ENCODE measurements around the gene TNFRSF6B. TPM values are rescaled to one million over a fixed set of nuclear protein-coding genes. Genes with fewer than 3 reads are reported as not detected.
A peak's percentile ranks its signal among the peaks of the same experiment; 100 is the strongest.
"Not testable (repeated sequence)": the region's sequence is repeated elsewhere in the genome, so short reads cannot be mapped to it uniquely, and the experiment has no call there.

TNFRSF6B gene
- total RNA-seq, 2 experiments from 2014 or later = 1.0 TPM; not detected in 1

- DNase-seq, H3K4me3 Mint-ChIP-seq, H3K27me3 Mint-ChIP-seq: not testable (repeated sequence)
- Mint-ChIP-seq H3K36me3 (ENCODE audit: low read depth) (peaks cover 76% of the 10 kb centered on the region), H3K4me1 (peaks cover 40% of the 10 kb centered on the region), H3K27ac (peak overlapping the region; percentile 9), H3K9me3 (peaks cover 16% of the 10 kb centered on the region)
- POLR2A ChIA-PET = interaction anchor here (0.6 kb wide), 1 partner anchor 15 kb away, joined by 3 read pairs; the partner anchor contains the start of genes ARFRP1 and ZGPAT
- CTCF ChIA-PET = interaction anchor here (0.8 to 1.2 kb wide), 6 partner anchors 11 to 186 kb away, joined by 3 to 6 read pairs (median 4); partner anchors contain the start of genes LIME1 and PTK6
Measured at GRCh38 chr20:63722967-63723622, 26.6 kb downstream of the TNFRSF6B start.

- CTCF ChIA-PET = interaction anchor here (1.0 kb wide), 1 partner anchor 22 kb away, joined by 4 read pairs; the partner anchor contains the start of genes ARFRP1 and ZGPAT
- H3K27ac Mint-ChIP-seq, DNase-seq, H3K9me3 Mint-ChIP-seq, POLR2A ChIA-PET, H3K4me3 Mint-ChIP-seq, H3K27me3 Mint-ChIP-seq: not testable (repeated sequence)
- Mint-ChIP-seq H3K4me1 (peaks cover 40% of the 10 kb centered on the region), H3K36me3 (ENCODE audit: low read depth) (peaks cover 45% of the 10 kb centered on the region)
Measured at GRCh38 chr20:63730189-63730733, 33.8 kb downstream of the TNFRSF6B start.

DNA sequence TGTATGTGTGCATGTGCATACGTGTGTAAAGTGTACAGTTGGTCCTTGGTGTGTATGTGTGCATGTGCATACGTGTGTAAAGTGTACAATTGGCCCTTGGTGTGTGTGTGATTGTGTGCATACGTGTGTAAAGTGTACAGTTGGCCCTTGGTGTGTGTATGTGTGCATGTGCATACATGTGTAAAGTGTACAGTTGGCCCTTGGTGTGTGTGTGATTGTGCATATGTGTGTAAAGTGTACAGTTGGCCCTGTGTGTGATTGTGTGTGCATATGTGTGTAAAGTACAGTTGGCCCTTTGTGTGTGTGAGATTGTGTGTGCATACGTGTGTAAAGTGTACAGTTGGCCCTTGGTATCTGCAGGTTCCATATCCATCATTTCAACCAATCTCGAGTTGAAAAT, 35.0 kb downstream of the TNFRSF6B start:
- ChIA-PET POLR2A (no interaction called here), CTCF (interaction anchor here (1.0 kb wide), 1 partner anchor 24 kb away, joined by 4 read pairs; the partner anchor contains the start of genes ARFRP1 and ZGPAT)
- Mint-ChIP-seq H3K4me1 (peaks cover 49% of the 10 kb centered on the region), H3K9me3 (peaks cover 3% of the 10 kb centered on the region), H3K4me3 (no peak overlapping the region), H3K36me3 (ENCODE audit: low read depth) (peaks cover 47% of the 10 kb centered on the region), H3K27ac (no peak overlapping the region), H3K27me3 (no peaks in the 10 kb centered on the region)
- DNase-seq = no peak

DNA sequence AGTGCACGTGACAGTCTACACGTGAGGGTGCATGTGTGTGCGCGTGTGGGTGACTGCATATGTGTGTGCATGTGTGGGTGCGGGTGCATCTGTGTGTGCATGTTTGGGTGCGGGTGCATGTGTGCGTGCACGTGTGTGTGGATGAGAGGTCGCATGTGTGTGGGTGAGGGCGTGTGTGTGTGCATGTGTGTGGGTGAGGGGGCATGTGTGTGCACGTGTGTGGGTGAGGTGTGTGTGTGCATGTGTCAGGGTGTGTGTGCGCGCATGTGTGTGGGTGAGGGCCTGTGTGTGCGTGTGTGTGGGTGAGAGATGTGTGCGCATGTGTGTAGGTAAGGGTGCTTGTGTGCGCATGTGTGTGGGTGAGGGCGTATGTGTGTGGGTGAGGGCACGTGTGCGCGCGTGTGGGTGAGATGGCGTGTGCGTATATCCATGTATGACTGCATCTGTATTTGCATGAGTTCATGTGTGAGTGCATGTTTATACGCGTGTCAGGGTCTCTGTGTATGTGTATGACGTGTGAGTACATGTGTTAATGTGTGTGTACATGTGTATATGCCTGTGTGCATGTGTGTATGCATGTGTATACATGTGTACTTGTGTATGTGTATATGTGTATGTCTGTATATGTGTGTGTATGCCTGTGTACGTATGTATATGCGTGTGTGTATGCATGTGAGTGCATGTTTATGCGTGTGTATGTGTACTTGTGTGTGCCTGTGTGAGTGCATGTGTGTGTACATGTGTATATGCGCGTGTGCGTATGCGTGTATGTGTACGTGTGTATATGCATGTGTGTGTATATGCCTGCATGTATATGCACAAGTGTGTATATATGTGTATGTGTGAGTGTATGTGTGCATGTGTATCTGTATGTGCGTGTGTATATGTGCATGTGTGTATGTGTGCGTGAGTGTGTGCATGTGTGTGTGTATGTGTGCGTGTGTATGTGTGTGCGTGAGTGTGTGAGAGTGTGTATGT, 36.0 kb downstream of the TNFRSF6B start:
- Mint-ChIP-seq H3K36me3 (ENCODE audit: low read depth) (peaks cover 47% of the 10 kb centered on the region), H3K27ac (no peak overlapping the region), H3K27me3 (no peaks in the 10 kb centered on the region), H3K4me1 (peaks cover 41% of the 10 kb centered on the region), H3K9me3 (no peaks in the 10 kb centered on the region), H3K4me3 (no peak overlapping the region)
- ChIA-PET CTCF (no interaction called here), POLR2A (no interaction called here)
- DNase-seq = no peak

- ChIA-PET POLR2A (no interaction called here), CTCF (interaction anchor here (1.5 kb wide), 1 partner anchor 14 kb away, joined by 3 read pairs; no protein-coding TSS in a partner anchor)
- Mint-ChIP-seq H3K27me3 (no peaks in the 10 kb centered on the region), H3K4me1 (peaks cover 35% of the 10 kb centered on the region), H3K27ac (peak overlapping the region; percentile 76), H3K9me3 (no peaks in the 10 kb centered on the region), H3K4me3 (no peak overlapping the region), H3K36me3 (ENCODE audit: low read depth) (peaks cover 43% of the 10 kb centered on the region)
- DNase-seq = no peak
Measured at GRCh38 chr20:63733117-63733516, 36.7 kb downstream of the TNFRSF6B start.

DNA sequence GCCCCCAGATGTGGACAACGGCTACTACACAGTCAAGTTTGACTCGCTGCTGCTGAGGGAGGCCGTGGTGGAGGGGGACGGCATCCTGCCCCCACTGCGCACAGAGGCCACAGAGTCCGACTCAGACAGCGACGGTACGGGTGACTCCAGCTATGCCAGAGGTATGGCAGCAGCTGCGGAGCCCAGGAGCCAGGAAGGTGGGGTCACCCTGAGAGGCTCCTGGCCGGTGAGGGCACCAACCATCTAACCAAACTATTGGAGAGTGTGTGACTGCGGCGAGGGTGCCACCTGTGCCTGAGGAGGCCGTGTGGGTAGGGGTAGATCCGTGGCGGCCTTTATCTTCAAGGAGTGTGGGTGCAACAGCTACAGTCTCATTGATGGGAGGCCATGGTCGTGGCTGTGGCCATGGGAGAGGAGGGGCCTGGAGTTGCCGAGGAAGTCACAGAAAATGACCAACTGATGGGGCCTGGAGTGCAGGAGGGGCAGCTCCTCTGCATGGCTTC, 37.2 kb downstream of the TNFRSF6B start:
- ChIA-PET CTCF (interaction anchor here (1.1 to 1.5 kb wide), 3 partner anchors 10 to 14 kb away, joined by 3 to 5 read pairs (median 4); no protein-coding TSS in a partner anchor), POLR2A (interaction anchor here (0.6 kb wide), 1 partner anchor 1563 kb away, joined by 3 read pairs; no protein-coding TSS in a partner anchor)
- DNase-seq = no peak
- Mint-ChIP-seq H3K36me3 (ENCODE audit: low read depth) (peaks cover 38% of the 10 kb centered on the region), H3K4me1 (peaks cover 29% of the 10 kb centered on the region), H3K27ac (peak overlapping the region; percentile 76), H3K9me3 (no peaks in the 10 kb centered on the region), H3K27me3 (no peaks in the 10 kb centered on the region), H3K4me3 (no peak overlapping the region)

- Mint-ChIP-seq H3K4me1 (peaks cover 28% of the 10 kb centered on the region), H3K9me3 (no peaks in the 10 kb centered on the region), H3K27me3 (no peaks in the 10 kb centered on the region), H3K27ac (peak overlapping the region; percentile 76), H3K4me3 (no peak overlapping the region), H3K36me3 (ENCODE audit: low read depth) (peaks cover 35% of the 10 kb centered on the region)
- POLR2A ChIA-PET = interaction anchor here (0.6 kb wide), 1 partner anchor 1564 kb away, joined by 3 read pairs; no protein-coding TSS in a partner anchor
- CTCF ChIA-PET = interaction anchor here (1.1 to 2.7 kb wide), 4 partner anchors 9 to 197 kb away, joined by 3 to 12 read pairs (median 4); partner anchors contain the start of gene PTK6
- DNase-seq = no peak
Measured at GRCh38 chr20:63734111-63734945, 37.9 kb downstream of the TNFRSF6B start.

DNA sequence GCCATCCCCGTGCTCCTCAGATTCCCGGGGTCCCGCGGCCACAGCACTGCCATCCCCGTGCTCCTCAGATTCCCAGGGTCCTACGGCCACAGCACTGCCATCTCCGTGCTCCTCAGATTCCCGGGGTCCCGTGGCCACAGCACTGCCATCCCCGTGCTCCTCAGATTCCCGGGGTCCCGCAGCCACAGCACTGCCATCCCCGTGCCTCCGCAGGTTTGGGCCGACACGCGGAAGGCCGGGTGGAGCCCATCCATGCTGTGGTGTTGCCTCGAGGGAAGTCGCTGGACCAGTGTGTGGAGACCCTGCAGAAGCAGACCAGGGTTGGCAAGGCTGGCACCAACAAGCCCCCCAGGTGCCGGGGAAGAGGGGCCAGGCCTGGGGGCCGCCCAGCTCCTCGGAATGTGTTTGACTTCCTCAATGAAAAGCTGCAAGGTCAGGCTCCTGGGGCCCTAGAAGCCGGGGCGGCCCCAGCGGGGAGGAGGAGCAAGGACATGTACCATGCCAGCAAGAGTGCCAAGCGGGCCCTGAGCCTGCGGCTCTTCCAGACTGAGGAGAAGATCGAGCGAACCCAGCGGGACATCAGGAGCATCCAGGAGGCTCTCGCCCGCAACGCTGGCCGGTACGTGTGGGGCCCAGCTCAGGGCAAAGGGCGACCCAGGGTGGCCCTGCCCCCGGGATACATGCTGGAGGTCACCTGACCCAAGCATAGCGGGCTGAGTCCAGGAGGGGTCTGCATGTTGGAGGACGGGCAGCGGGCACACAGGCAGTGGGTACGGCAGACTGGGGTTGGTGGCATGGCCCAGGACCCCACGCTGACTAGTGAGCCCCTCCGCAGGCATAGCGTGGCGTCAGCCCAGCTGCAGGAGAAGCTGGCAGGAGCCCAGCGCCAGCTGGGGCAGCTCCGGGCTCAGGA, 38.8 kb downstream of the TNFRSF6B start:
- POLR2A ChIA-PET = no interaction called here
- no peak for DNase-seq
- peak overlapping the region; percentile 88 for H3K27ac Mint-ChIP-seq
- peaks cover 28% of the 10 kb centered on the region for H3K4me1 Mint-ChIP-seq
- no peaks in the 10 kb centered on the region for H3K27me3 Mint-ChIP-seq
- H3K4me3 Mint-ChIP-seq = peak overlapping the region; percentile 87
- H3K36me3 Mint-ChIP-seq (ENCODE audit: low read depth) = peaks cover 30% of the 10 kb centered on the region
- H3K9me3 Mint-ChIP-seq = no peaks in the 10 kb centered on the region
- CTCF ChIA-PET = interaction anchor here (1.3 to 4.2 kb wide), 5 partner anchors 12 to 322 kb away, joined by 3 to 27 read pairs (median 12); partner anchors contain the start of genes ARFRP1, PTK6 and ZGPAT

- peak within 1 kb of the TSS; percentile 87 for H3K4me3 Mint-ChIP-seq
- POLR2A ChIA-PET = no interaction called here
- peak; percentile 90 for DNase-seq
- no peaks in the 10 kb centered on the region for H3K27me3 Mint-ChIP-seq
- CTCF ChIA-PET = interaction anchor here (0.8 to 4.2 kb wide), 11 partner anchors 8 to 321 kb away, joined by 3 to 27 read pairs (median 5); partner anchors contain the start of genes ARFRP1, PTK6 and ZGPAT
- peaks cover 30% of the 10 kb centered on the region for H3K36me3 Mint-ChIP-seq (ENCODE audit: low read depth)
- peak within 1 kb of the TSS; percentile 88 for H3K27ac Mint-ChIP-seq
- H3K9me3 Mint-ChIP-seq = no peaks in the 10 kb centered on the region
- H3K4me1 Mint-ChIP-seq = peaks cover 28% of the 10 kb centered on the region
Measured at GRCh38 chr20:63735859-63736718, 39.6 kb downstream of the TNFRSF6B start, which contains the start of gene LIME1. Gene LIME1, plus strand, starts transcription at chr20:63736664. Its CDS starts 886 bp downstream, at chr20:63737550.

All from activated CD4-positive, alpha-beta T cell treated with anti-CD3 and anti-CD28 coated beads, Interleukin-2, amount 10 ng/mL, durations not matched to agents 7 days and 5 days (primary cell).